Right lobe of liver (tissue), 4 donors: Measurements from ENCODE around the gene ZKSCAN4.

Source experiments
- CTCF ChIP-seq, 4 donors: fragments of 200-600 bp in 3 of 4; fragments of 450-650 bp in 1 of 4; IDR thresholded peaks; one replicate each; pipeline versions ENCODE4 v1.5.1 to v1.8.0; 2016 to 2022; ENCODE audit warnings: antibody characterized with exemption in 4 of 4, mild to moderate bottlenecking in 2 of 4
- POLR2A ChIP-seq: fragments of 450-650 bp; IDR thresholded peaks from one replicate; pipeline ENCODE4 v1.6.1; 2017; ENCODE audit warnings: antibody characterized with exemption, mild to moderate bottlenecking
- donor health status: DM: no; HTN: no; CAD: no.
- donor health status: DM: no; HTN: no; CAD: no.
- donor health status: DM: no; HTN: yes; CAD: no.

DNA sequence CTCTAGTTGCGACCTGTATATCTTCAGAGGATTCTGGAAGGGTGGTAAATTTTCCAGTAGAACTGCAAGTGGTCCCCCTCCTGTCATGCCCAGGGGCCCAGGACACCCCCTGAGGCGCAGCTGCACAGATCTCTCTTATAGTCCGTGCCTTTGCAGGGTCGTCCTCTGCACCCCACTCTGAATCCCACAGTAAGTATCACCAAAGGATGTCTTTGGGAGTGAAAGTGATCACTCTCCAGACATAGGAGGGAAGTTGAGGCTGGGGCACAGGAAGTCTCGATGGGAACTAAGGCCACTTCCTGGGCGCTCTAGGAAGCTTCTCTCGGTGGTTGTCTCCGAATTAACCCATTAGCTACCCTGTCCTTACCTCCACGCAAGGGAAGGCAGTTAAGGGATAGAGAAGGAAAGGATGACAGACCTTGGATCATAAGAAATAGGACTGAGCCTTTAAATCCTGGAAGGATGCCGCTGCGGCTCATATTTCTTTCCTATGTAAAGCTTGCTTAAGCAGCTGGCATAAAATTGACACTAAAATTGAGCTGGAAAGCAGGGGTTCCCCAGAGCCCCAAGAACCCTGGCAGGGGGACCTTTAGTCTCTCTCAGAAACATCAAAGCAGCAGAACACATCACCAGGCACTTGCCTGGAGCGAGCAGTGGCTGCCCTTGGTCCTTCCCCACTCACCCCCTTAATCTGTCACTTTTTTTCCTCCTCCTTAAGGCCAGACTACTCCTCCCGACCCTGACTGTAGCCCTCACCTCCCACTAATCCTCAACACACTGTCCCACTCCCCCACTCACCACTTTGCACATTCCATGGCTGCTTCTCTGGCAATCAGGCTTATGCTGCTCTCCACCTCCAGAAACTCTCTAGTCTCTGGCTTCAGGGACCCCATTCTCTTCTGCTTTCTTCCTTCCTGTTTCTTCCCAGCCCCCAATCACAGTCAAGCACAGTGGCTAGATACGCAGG, at the start of gene ZKSCAN4:
- TF ChIP-seq CTCF (IDR thresholded peaks at IDR 0.05) (no peak), POLR2A (no peak)
